HepG2 (cell line): Measurements from ENCODE around the gene GRID1. TPM values are rescaled to one million over a fixed set of nuclear protein-coding genes. Genes with fewer than 3 reads are reported as not detected.

ENCODE experiments used
- ATAC-seq: fragments of 200-7000 bp; cut with Tn5 transposase; 3 replicates; pipeline ENCODE4 v1.9.1; 2020; ENCODE audit warnings: mild to moderate bottlenecking, moderate library complexity
- BruUV-seq: library from RNA; stranded (reverse); fragments of 400-500 nt; replicated peaks from 2 replicates; lab custom pipeline; 2021; lab: Mats Ljungman, UMichigan
- CTCF ChIA-PET: fragments of 300-600 bp; formaldehyde crosslinking; extraction: SDS; loops from one replicate; lab custom pipeline; 2021; ENCODE audit warnings: low total read pairs, inconsistent platforms, low intra/inter-chr PET ratio; lab: Yijun Ruan, JAX
- POLR2A ChIA-PET: fragments of 350-600 bp; sonication (Branson Sonifier 250); formaldehyde crosslinking; loops from one replicate; lab custom pipeline; 2020; ENCODE audit warnings: antibody characterized with exemption, inconsistent platforms; lab: Yijun Ruan, JAX
- DNase-seq: peaks from one replicate; pipeline ENCODE4 v3.0.0-alpha.2; 2015; ENCODE audit warnings: low spot score
- FAIRE-seq: peaks from 3 replicates; lab custom pipeline; 2011; peaks lifted over from hg19 to GRCh38; lab: Jason Lieb, UNC
- H2AFZ ChIP-seq: one replicate; pipeline ENCODE4 v1.6.1; 2011; ENCODE audit warnings: low read length, inconsistent platforms
- H3K27ac ChIP-seq: fragments of 300-600 bp; 3 replicates; pipeline ENCODE4 v1.8.0; 2011; ENCODE audit warnings: mixed run types, mild to moderate bottlenecking, mixed read lengths, low read length, inconsistent platforms; ENCODE audit not compliant: insufficient read depth; ENCODE audit errors: extremely low read length
- H3K27me3 ChIP-seq, 2 experiments: fragments of 200-600 bp in 1 of 2; 2 replicates in 1 of 2; 3 replicates in 1 of 2; pipeline versions ENCODE4 v1.6.0 to v1.8.0; 2011; ENCODE audit warnings: low read length in 2 of 2, mild to moderate bottlenecking in 2 of 2, moderate library complexity in 2 of 2, inconsistent platforms in 1 of 2; ENCODE audit not compliant: insufficient read depth in 2 of 2, control insufficient read depth in 1 of 2
- H3K36me3 ChIP-seq, 2 experiments: fragments of 200-600 bp in 1 of 2; replicated peaks in 1 of 2; 2 replicates in 1 of 2; 3 replicates in 1 of 2; pipeline versions ENCODE4 v1.5.1 to v1.8.0; 2011; ENCODE audit warnings: low read length in 2 of 2, inconsistent platforms in 1 of 2; ENCODE audit not compliant: insufficient read depth in 2 of 2, control insufficient read depth in 1 of 2
- H3K4me1 ChIP-seq: 2 replicates; pipeline ENCODE4 v1.5.1; 2012; ENCODE audit warnings: low read length, inconsistent platforms; ENCODE audit not compliant: insufficient read depth
- H3K4me2 ChIP-seq: 2 replicates; pipeline ENCODE4 v1.6.0; 2011; ENCODE audit warnings: low read depth, low read length, inconsistent platforms
- H3K4me3 ChIP-seq, 3 experiments: fragments of 200-600 bp in 1 of 3; sonication (generic), shearing (Covaris generic) in 1 of 3; replicated peaks in 1 of 3; 2 replicates each; pipeline ENCODE4 v1.5.1; 2011 to 2016; ENCODE audit warnings: low read length in 3 of 3, inconsistent platforms in 2 of 3, low read depth in 2 of 3, mild to moderate bottlenecking in 2 of 3, control low read depth in 1 of 3, mixed read lengths in 1 of 3; ENCODE audit not compliant: insufficient read depth in 1 of 3
- H3K79me2 ChIP-seq: one replicate; pipeline ENCODE4 v1.6.1; 2011; ENCODE audit warnings: low read length, inconsistent platforms; ENCODE audit not compliant: insufficient read depth
- H3K9ac ChIP-seq: 2 replicates; pipeline ENCODE4 v1.6.0; 2011; ENCODE audit warnings: mild to moderate bottlenecking, low read depth, low read length, inconsistent platforms; ENCODE audit not compliant: insufficient read depth
- H3K9me3 ChIP-seq: 2 replicates; pipeline ENCODE4 v1.5.1; 2012; ENCODE audit warnings: mild to moderate bottlenecking, low read length
- H4K20me1 ChIP-seq: 2 replicates; pipeline ENCODE4 v1.6.0; 2011; ENCODE audit warnings: inconsistent platforms, mild to moderate bottlenecking, low read length, moderate library complexity; ENCODE audit not compliant: insufficient read depth
- ATF1 ChIP-seq: IDR thresholded peaks from 2 replicates; pipeline ENCODE4 v1.6.1; 2016; ENCODE audit warnings: mild to moderate bottlenecking, control low read depth
- DPF2 ChIP-seq: sonication (generic); formaldehyde crosslinking; IDR thresholded peaks from 2 replicates; pipeline ENCODE4 v1.4.0; 2020; ENCODE audit warnings: mild to moderate bottlenecking, low read depth, missing genetic modification reagents, borderline replicate concordance
- GPBP1L1 ChIP-seq: sonication (generic); formaldehyde crosslinking; IDR thresholded peaks from 2 replicates; pipeline ENCODE4 v1.5.0; 2020; ENCODE audit warnings: mild to moderate bottlenecking, missing genetic modification reagents
- JUND ChIP-seq: sonication (generic); formaldehyde crosslinking; IDR thresholded peaks from 2 replicates; pipeline ENCODE4 v1.8.0; 2022; ENCODE audit warnings: mild to moderate bottlenecking, missing genetic modification reagents
- SMAD1 ChIP-seq: sonication (generic); formaldehyde crosslinking; IDR thresholded peaks from 2 replicates; pipeline ENCODE4 v1.4.0; 2020; ENCODE audit warnings: missing genetic modification reagents, low read depth, mild to moderate bottlenecking, borderline replicate concordance
- ZFP41 ChIP-seq: sonication (generic); formaldehyde crosslinking; IDR thresholded peaks from 2 replicates; pipeline ENCODE4 v1.4.0; 2020; ENCODE audit warnings: mild to moderate bottlenecking, missing genetic modification reagents, borderline replicate concordance
- ZNF251 ChIP-seq: sonication (generic); formaldehyde crosslinking; IDR thresholded peaks from 2 replicates; pipeline ENCODE4 v1.9.0; 2021; ENCODE audit warnings: mild to moderate bottlenecking, missing genetic modification reagents
- ZNF574 ChIP-seq: sonication (generic); formaldehyde crosslinking; IDR thresholded peaks from 2 replicates; pipeline ENCODE4 v1.4.0; 2020; ENCODE audit warnings: missing genetic modification reagents
- WGBS: methylation state at CpG from one replicate; pipeline ENCODE4 v1.1.6; 2017; ENCODE audit warnings: low lambda C conversion rate; 5-methylcytosine and 5-hydroxymethylcytosine counted together
- in situ Hi-C: cut with HindIII; loops from 2 replicates; pipeline ENCODE4 v1.10.0; 2017; ENCODE audit warnings: low pct_unique_long_range_greater_than_20kb; ENCODE audit not compliant: extremely low pct_ligation_motif_present
- intact Hi-C: fragments of 100-400 bp; cut with micrococcal nuclease; formaldehyde crosslinking; loops from one replicate; pipeline ENCODE4 v1.10.0; 2022; ENCODE audit not compliant: unreplicated experiment
- polyA plus RNA-seq, 8 experiments: library from polyadenylated mRNA; depleted of rRNA in 3 of 8; stranded (reverse) in 7 of 8; unstranded in 1 of 8; fragments of >200 nt; fragmentation: Illumina TruSeq in 4 of 8; extraction: Trizol in 4 of 8; gene quantifications; 2 replicates each; pipeline versions ENCODE4 v1.2.1 to v1.2.3, GENCODE V29; 2011 to 2016; ENCODE audit warnings: low read depth in 4 of 8, missing spikeins in 1 of 8, mixed read lengths in 1 of 8; ENCODE audit not compliant: insufficient read depth in 1 of 8
- total RNA-seq, 5 experiments: library from RNA; depleted of rRNA; stranded (reverse); fragments of >200 nt; fragmentation: Illumina TruSeq; extraction: Trizol; gene quantifications; 2 replicates each; pipeline ENCODE4 v1.2.3, GENCODE V29; 2016; ENCODE audit warnings: low read depth in 1 of 5
- TF ChIP-seq, protein P1 (sequence below): sonication (generic); formaldehyde crosslinking; IDR thresholded peaks from 2 replicates; pipeline ENCODE4 v1.4.0; 2020; ENCODE audit warnings: mild to moderate bottlenecking, missing genetic modification reagents
- TF ChIP-seq, protein P2 (sequence below): sonication (generic); formaldehyde crosslinking; IDR thresholded peaks from 2 replicates; pipeline ENCODE4 v1.8.1; 2022; ENCODE audit warnings: mild to moderate bottlenecking, missing genetic modification reagents
- TF ChIP-seq, protein P3 (sequence below): sonication (generic); formaldehyde crosslinking; IDR thresholded peaks from 2 replicates; pipeline ENCODE4 v1.4.0; 2020; ENCODE audit warnings: missing genetic modification reagents; ENCODE audit errors: not compliant biosample characterization

Gene GRID1
- total and polyA plus RNA-seq, 2 of the 13 experiments (the other 11 are each of a cell fraction or from before 2014, with no cell fraction given): 0.05 TPM; not detected in 1

- TF ChIP-seq SMAD1 (CRISPR knock-in tag) (no peak), DPF2 (CRISPR knock-in tag) (no peak), GPBP1L1 (CRISPR knock-in tag) (no peak), ATF1 (CRISPR knock-in tag) (no peak), ZNF251 (no peak)
Measured at GRCh38 chr10:85575441-85575840, 791.2 kb downstream of the GRID1 start (continued).

- H3K27me3 ChIP-seq: no peaks in the 10 kb centered on the region
- CTCF ChIA-PET: no interaction called here
- 25% methylated on average over 1 of the region's 1 CpG for WGBS
Measured at GRCh38 chr10:85570871-85571270, 795.7 kb downstream of the GRID1 start.

More at GRCh38 chr10:85570871-85571270, 795.7 kb downstream of the GRID1 start:
- no TSS peak for BruUV-seq
- Histone ChIP-seq H3K79me2 (no peaks in the 10 kb centered on the region), H3K9ac (no peak overlapping the region), H3K27ac (no peak overlapping the region), H3K4me3 (no peak overlapping the region), H3K36me3 (no peaks in the 10 kb centered on the region), H3K4me2 (no peak overlapping the region), H4K20me1 (no peaks in the 10 kb centered on the region), H2AFZ (no peak overlapping the region), H3K4me1 (no peaks in the 10 kb centered on the region), H3K9me3 (no peaks in the 10 kb centered on the region)
- in situ Hi-C loops (no loop called here), intact Hi-C loops (no loop called here)
- POLR2A ChIA-PET: no interaction called here
- DNase-seq: no peak
- TF ChIP-seq, protein P1, sequence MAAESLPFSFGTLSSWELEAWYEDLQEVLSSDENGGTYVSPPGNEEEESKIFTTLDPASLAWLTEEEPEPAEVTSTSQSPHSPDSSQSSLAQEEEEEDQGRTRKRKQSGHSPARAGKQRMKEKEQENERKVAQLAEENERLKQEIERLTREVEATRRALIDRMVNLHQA (CRISPR knock-in tag): no peak
- TF ChIP-seq, protein P2, sequence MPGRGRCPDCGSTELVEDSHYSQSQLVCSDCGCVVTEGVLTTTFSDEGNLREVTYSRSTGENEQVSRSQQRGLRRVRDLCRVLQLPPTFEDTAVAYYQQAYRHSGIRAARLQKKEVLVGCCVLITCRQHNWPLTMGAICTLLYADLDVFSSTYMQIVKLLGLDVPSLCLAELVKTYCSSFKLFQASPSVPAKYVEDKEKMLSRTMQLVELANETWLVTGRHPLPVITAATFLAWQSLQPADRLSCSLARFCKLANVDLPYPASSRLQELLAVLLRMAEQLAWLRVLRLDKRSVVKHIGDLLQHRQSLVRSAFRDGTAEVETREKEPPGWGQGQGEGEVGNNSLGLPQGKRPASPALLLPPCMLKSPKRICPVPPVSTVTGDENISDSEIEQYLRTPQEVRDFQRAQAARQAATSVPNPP: no peak
- TF ChIP-seq, protein P3, sequence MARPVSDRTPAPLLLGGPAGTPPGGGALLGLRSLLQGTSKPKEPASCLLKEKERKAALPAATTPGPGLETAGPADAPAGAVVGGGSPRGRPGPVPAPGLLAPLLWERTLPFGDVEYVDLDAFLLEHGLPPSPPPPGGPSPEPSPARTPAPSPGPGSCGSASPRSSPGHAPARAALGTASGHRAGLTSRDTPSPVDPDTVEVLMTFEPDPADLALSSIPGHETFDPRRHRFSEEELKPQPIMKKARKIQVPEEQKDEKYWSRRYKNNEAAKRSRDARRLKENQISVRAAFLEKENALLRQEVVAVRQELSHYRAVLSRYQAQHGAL: no peak
- TF ChIP-seq ZFP41 (CRISPR knock-in tag): no peak
- no peak for TF ChIP-seq ZNF574 (CRISPR knock-in tag)
- TF ChIP-seq JUND (CRISPR knock-in tag): no peak
- no peak for FAIRE-seq
- ATAC-seq: no peak
